Subcutaneous abdominal adipose tissue (tissue), 5 donors: Measurements from ENCODE around the gene TRIM62.

Source experiments
- H3K27ac ChIP-seq: one replicate; pipeline ENCODE4 v1.7.0; 2013; ENCODE audit warnings: low read depth, mild to moderate bottlenecking, inconsistent platforms, low read length, moderate library complexity
- H3K27me3 ChIP-seq, 5 donors: one replicate each; pipeline ENCODE4 v1.7.0; 2013; ENCODE audit warnings: low read length in 5 of 5, inconsistent platforms in 1 of 5; ENCODE audit not compliant: control insufficient read depth in 5 of 5, insufficient read depth in 4 of 5
- H3K36me3 ChIP-seq, 5 donors: one replicate each; pipeline ENCODE4 v1.7.0; 2013; ENCODE audit warnings: low read length in 5 of 5; ENCODE audit not compliant: control insufficient read depth in 5 of 5, insufficient read depth in 5 of 5
- H3K4me1 ChIP-seq, 5 donors: one replicate each; pipeline ENCODE4 v1.7.0; 2013; ENCODE audit warnings: low read length in 5 of 5, mild to moderate bottlenecking in 3 of 5, moderate library complexity in 1 of 5; ENCODE audit not compliant: control insufficient read depth in 5 of 5, insufficient read depth in 5 of 5
- H3K4me3 ChIP-seq, 5 donors: one replicate each; pipeline ENCODE4 v1.7.0; 2013; ENCODE audit warnings: low read length in 5 of 5, low read depth in 1 of 5
- H3K9ac ChIP-seq, 5 donors: one replicate each; pipeline ENCODE4 v1.7.0; 2013; ENCODE audit warnings: low read length in 5 of 5, mild to moderate bottlenecking in 4 of 5, moderate library complexity in 3 of 5
- H3K9me3 ChIP-seq, 5 donors: one replicate each; pipeline ENCODE4 v1.7.0; 2013; ENCODE audit warnings: low read length in 5 of 5; ENCODE audit not compliant: control insufficient read depth in 5 of 5
- donor health status: healthy.
- donor health status: healthy.
- donor health status: healthy.
- donor health status: healthy.
- donor health status: healthy.

Gene TRIM62

DNA sequence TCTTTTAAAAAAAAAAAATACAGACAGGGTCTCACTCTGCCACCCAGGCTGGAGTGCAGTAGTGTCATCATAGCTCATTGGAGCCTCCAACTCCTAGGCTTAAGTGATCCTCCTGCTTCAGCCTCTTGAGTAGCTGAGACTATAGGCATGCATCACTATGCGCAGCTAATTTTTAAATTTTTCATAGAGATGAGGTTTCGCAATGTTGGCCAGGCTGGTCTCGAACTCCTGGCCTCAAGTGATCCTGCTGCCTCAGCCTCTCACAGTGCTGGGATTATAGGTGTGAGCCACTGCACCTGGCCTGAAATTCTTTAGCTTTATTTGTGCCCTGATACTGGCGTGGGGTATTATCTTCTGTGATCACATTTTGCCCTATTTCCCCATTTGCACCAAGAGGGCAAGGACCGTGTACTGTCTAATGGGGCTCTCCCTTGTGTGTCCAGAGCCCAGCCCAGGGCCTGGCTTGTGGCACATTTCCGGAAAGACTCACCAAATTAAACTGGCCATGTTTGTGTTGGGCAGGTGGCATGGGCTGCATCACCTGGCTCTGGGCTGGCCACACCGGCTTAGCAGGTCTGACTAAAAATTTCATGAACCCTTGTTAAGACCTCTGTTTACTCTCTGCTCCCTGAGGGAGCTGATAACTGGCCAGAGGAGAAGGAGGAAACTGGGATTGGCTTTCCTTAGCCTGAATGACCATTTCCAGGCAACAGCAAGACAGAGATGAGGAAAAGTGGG is 32.2 kb downstream of the TRIM62 start:
- Histone ChIP-seq H3K4me1 (peaks cover 1 to 28% (median 13%) of the 10 kb centered on the region in 5 donors), H3K36me3 (peaks cover 0 to 21% (median 12%) of the 10 kb centered on the region in 5 donors), H3K27me3 (no peaks in the 10 kb centered on the region), H3K27ac (no peak overlapping the region), H3K9me3 (no peaks in the 10 kb centered on the region), H3K9ac (no peak overlapping the region), H3K4me3 (no peak overlapping the region)

DNA sequence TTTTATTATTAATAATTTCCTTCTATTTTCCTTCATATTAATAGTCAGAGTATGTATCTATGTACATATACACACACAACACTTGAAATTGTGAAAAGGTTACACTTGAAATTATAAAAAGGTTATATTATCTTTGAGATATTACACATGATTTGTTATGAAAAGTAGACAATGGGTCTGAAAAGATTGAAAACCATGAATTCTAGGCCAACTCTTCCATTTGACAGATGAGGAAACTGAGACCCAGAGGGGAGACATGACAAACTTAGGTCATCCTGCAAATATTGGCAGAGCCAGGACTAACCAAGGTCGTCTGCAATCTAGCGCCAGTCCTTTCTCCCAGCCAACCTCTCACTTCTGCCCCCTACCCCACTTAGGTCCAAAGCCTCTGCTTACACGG is 33.2 kb downstream of the TRIM62 start:
- Histone ChIP-seq H3K36me3 (peaks cover 0 to 21% (median 12%) of the 10 kb centered on the region in 5 donors), H3K27me3 (no peaks in the 10 kb centered on the region), H3K9me3 (no peaks in the 10 kb centered on the region), H3K9ac (no peak overlapping the region), H3K27ac (no peak overlapping the region), H3K4me1 (peaks cover 1 to 24% (median 16%) of the 10 kb centered on the region in 5 donors), H3K4me3 (no peak overlapping the region)

DNA sequence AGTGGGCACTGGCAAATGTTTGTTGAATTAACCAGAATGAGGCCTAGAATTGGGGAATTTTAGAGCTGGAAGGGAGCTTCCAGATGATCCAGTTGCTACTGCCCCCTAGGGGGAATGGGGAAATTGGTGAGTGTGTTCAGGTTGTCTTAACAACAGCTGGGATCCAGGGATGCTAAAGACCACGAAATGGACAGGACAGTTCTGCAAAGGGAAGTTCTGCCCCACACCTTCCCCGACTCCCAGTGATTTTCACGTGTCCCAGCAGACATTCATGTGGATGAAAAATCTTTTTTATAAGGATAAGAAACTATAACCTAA is 33.9 kb downstream of the TRIM62 start:
- Histone ChIP-seq H3K4me1 (peaks cover 3 to 24% (median 18%) of the 10 kb centered on the region in 5 donors), H3K27ac (no peak overlapping the region), H3K27me3 (no peaks in the 10 kb centered on the region), H3K9ac (no peak overlapping the region), H3K9me3 (no peaks in the 10 kb centered on the region), H3K4me3 (no peak overlapping the region), H3K36me3 (peaks cover 0 to 21% (median 12%) of the 10 kb centered on the region in 5 donors)

DNA sequence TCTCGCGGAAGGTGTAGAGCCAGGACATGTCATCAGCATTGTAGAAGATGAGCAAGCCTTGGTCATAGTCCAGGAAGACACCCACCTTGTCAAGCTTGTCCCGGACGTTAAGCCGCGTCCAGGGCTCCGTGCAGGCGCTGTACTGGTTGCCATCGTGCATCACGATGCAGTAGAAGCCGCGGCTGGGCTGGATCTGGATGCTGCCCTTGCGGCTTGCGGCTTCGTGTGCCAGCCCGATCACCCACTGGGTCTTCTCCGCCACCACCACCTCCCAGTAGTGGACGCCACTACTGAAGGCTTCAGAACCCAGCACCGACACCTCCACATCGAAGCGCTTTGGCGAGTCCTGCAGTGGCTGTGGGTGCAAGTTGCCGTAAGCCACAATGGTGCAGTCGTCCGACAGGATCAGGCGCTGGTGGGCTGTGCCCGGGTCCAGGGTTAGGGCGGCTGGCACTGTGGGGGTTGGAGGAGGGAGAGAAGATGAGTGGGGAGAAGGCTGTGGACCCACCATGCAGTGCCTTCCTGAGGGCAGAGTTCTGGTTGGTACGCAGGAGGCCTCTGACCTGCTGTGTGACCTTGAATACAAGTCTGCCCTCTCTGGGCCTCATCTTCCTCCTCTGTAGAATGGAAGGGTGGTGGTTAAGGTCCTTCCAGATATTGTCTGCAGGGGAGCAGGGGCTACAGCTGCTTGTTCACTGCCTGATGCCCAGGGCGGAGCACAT is 34.4 kb downstream of the TRIM62 start:
- H3K4me1 ChIP-seq: peaks cover 5 to 26% (median 22%) of the 10 kb centered on the region in 5 donors
- H3K27ac ChIP-seq: no peak overlapping the region
- H3K27me3 ChIP-seq: no peaks in the 10 kb centered on the region
- H3K9ac ChIP-seq: no peak overlapping the region
- H3K9me3 ChIP-seq: no peaks in the 10 kb centered on the region
- peaks cover 0 to 21% (median 12%) of the 10 kb centered on the region in 5 donors for H3K36me3 ChIP-seq
- no peak overlapping the region for H3K4me3 ChIP-seq

GRCh38 chr1:33146003-33146402 is 35.8 kb downstream of the TRIM62 start:
- H3K36me3 ChIP-seq: peaks cover 0 to 21% (median 12%) of the 10 kb centered on the region in 5 donors
- peaks cover 4 to 27% (median 18%) of the 10 kb centered on the region in 5 donors for H3K4me1 ChIP-seq
- no peak overlapping the region for H3K27ac ChIP-seq

GRCh38 chr1:33143698-33144097 is 38.1 kb downstream of the TRIM62 start:
- no peak overlapping the region for H3K9ac ChIP-seq
- peaks cover 0 to 21% (median 12%) of the 10 kb centered on the region in 5 donors for H3K36me3 ChIP-seq
- peaks cover 4 to 27% (median 18%) of the 10 kb centered on the region in 5 donors for H3K4me1 ChIP-seq
- H3K4me3 ChIP-seq: no peak overlapping the region
- no peaks in the 10 kb centered on the region for H3K9me3 ChIP-seq
- no peaks in the 10 kb centered on the region for H3K27me3 ChIP-seq
- H3K27ac ChIP-seq: no peak overlapping the region

More at GRCh38 chr1:33146003-33146402, 35.8 kb downstream of the TRIM62 start:
- Histone ChIP-seq H3K27me3 (no peaks in the 10 kb centered on the region), H3K4me3 (no peak overlapping the region), H3K9ac (no peak overlapping the region), H3K9me3 (no peaks in the 10 kb centered on the region)

DNA sequence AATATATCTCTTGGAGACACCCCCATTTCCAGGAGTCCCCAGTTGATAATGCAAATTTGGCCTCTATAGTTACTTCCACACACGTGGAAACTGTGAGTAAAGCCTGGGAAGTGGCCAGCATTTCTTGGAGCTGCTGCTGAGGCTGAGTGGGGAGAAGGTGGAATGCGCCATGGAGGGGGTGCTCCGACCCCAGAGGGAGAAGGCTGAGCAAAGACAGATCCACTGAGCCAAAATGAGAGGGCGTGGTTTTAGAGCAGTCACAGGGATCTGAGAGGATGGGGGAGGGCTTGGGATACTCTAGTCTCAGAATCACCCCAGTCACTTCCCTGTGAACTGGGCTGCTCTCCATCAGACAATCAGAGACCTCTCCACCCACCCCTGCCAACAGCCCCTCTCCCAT is 38.7 kb downstream of the TRIM62 start:
- no peaks in the 10 kb centered on the region for H3K27me3 ChIP-seq
- H3K27ac ChIP-seq: no peak overlapping the region
- no peaks in the 10 kb centered on the region for H3K9me3 ChIP-seq
- H3K4me1 ChIP-seq: peaks cover 4 to 27% (median 18%) of the 10 kb centered on the region in 5 donors
- peaks cover 0 to 21% (median 12%) of the 10 kb centered on the region in 5 donors for H3K36me3 ChIP-seq
- H3K4me3 ChIP-seq: no peak overlapping the region
- no peak overlapping the region for H3K9ac ChIP-seq

GRCh38 chr1:33142483-33143064 is 39.3 kb downstream of the TRIM62 start:
- no peaks in the 10 kb centered on the region for H3K27me3 ChIP-seq

GRCh38 chr1:33141781-33142180 is 40.1 kb downstream of the TRIM62 start:
- Histone ChIP-seq H3K27ac (no peak overlapping the region), H3K36me3 (peaks cover 0 to 8% (median 6%) of the 10 kb centered on the region in 5 donors), H3K9ac (no peak overlapping the region), H3K4me3 (no peak overlapping the region), H3K4me1 (peaks cover 4 to 27% (median 18%) of the 10 kb centered on the region in 5 donors), H3K27me3 (no peaks in the 10 kb centered on the region), H3K9me3 (no peaks in the 10 kb centered on the region)

More at GRCh38 chr1:33142483-33143064, 39.3 kb downstream of the TRIM62 start:
- no peak overlapping the region for H3K4me3 ChIP-seq
- H3K4me1 ChIP-seq: peaks cover 4 to 27% (median 18%) of the 10 kb centered on the region in 5 donors
- peak overlapping the region in 1 of 5 donors; percentile 22 for H3K9ac ChIP-seq
- H3K36me3 ChIP-seq: peaks cover 0 to 16% (median 12%) of the 10 kb centered on the region in 5 donors
- no peak overlapping the region for H3K27ac ChIP-seq
- no peaks in the 10 kb centered on the region for H3K9me3 ChIP-seq

- Histone ChIP-seq H3K4me1 (peaks cover 4 to 26% (median 18%) of the 10 kb centered on the region in 5 donors), H3K27me3 (no peaks in the 10 kb centered on the region), H3K9ac (no peak overlapping the region), H3K4me3 (no peak overlapping the region), H3K27ac (no peak overlapping the region), H3K36me3 (peaks cover 0 to 3% (median 1%) of the 10 kb centered on the region in 5 donors), H3K9me3 (no peaks in the 10 kb centered on the region)
Measured at GRCh38 chr1:33141216-33141615, 40.6 kb downstream of the TRIM62 start.
